Ramos (cell line): ENCODE data around the gene ADCY10.

ENCODE experiments used
- in situ Hi-C: fragments of 300-500 bp; cut with MboI; formaldehyde crosslinking; loops from one replicate; pipeline ENCODE4 v1.14.3; 2022; ENCODE audit warnings: low sequenced_read_pairs; ENCODE audit not compliant: unreplicated experiment

The ADCY10 gene, protein sequence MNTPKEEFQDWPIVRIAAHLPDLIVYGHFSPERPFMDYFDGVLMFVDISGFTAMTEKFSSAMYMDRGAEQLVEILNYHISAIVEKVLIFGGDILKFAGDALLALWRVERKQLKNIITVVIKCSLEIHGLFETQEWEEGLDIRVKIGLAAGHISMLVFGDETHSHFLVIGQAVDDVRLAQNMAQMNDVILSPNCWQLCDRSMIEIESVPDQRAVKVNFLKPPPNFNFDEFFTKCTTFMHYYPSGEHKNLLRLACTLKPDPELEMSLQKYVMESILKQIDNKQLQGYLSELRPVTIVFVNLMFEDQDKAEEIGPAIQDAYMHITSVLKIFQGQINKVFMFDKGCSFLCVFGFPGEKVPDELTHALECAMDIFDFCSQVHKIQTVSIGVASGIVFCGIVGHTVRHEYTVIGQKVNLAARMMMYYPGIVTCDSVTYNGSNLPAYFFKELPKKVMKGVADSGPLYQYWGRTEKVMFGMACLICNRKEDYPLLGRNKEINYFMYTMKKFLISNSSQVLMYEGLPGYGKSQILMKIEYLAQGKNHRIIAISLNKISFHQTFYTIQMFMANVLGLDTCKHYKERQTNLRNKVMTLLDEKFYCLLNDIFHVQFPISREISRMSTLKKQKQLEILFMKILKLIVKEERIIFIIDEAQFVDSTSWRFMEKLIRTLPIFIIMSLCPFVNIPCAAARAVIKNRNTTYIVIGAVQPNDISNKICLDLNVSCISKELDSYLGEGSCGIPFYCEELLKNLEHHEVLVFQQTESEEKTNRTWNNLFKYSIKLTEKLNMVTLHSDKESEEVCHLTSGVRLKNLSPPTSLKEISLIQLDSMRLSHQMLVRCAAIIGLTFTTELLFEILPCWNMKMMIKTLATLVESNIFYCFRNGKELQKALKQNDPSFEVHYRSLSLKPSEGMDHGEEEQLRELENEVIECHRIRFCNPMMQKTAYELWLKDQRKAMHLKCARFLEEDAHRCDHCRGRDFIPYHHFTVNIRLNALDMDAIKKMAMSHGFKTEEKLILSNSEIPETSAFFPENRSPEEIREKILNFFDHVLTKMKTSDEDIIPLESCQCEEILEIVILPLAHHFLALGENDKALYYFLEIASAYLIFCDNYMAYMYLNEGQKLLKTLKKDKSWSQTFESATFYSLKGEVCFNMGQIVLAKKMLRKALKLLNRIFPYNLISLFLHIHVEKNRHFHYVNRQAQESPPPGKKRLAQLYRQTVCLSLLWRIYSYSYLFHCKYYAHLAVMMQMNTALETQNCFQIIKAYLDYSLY (N-terminal part only)

DNA sequence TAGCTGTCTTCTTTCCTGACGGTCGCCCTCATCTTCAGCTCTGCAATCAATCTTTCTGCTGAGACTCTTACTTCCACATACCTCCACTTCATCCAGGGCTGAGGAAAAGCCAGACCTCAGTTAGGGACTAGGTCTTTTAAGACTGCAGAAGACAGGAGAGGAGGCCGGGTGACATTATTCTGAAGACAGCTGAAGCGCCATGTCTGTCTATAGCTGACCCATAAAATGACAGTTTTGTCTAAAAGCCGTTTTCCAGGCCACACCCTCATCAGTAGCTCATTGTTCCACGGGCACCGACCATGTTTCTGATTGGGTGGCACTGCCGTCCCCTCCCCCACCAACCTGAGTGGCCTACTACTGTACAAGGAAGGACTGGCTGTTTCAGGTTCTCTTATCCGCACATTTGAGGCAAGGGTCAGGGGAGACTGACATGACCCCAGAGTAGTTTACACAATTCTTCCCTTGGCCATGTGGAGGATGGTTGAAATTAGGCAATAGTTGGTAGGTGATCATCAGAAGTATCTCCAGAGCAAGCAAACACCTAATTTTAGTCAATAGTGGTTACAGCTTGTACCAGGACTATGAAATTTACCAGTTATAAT lies at the start of gene ADCY10:
Gene ADCY10 (minus strand): TSS at position 240 of the 602 bp plus-strand sequence. CDS start 8,994 bp downstream, outside the sequence.
- in situ Hi-C loops: no loop called here

GRCh38 chr1:167957710-167958109 lies 43.8 kb upstream of the ADCY10 start:
- in situ Hi-C loops: no loop called here

DNA sequence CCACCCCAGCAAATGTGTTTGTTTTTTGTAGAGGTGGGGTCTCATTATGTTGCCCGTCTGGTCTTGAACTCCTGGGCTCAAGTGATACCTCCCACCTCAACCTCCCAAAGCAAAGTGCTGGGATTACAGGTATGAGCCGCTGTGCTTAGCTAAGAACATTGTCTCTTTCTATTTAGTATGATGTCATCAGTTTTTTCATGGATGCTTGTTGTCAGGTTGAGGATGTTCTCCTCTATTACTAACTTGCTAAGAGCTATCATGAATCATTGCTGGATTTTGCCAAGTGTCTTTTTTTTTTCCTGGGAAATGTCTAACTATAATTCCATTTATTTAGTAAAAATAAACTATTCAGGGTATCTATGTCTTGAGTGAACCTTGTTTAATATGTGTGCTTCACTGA lies 42.0 kb upstream of the ADCY10 start:
- in situ Hi-C loops: no loop called here

DNA sequence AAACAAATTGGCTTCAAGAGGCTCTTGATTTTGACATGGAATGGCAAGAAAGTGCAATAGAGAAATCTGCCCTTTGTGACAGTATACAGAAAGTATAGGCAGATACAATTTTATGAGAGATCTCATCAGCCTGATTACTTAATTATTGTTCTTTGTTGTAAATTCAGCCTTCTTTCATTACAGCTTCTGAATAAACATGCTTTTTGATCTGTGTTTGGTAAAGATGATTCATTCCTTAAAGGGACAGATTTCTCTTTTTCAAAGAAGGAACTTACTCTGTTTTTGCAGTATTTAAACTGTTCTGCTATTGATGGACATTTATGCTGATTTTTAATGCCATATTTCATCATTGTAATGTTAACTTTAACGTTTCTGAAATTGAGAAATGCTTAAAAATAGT lies 36.6 kb upstream of the ADCY10 start:
- in situ Hi-C loops: no loop called here

- in situ Hi-C loops: no loop called here
Observed at GRCh38 chr1:167949785-167950184, 35.9 kb upstream of the ADCY10 start.

DNA sequence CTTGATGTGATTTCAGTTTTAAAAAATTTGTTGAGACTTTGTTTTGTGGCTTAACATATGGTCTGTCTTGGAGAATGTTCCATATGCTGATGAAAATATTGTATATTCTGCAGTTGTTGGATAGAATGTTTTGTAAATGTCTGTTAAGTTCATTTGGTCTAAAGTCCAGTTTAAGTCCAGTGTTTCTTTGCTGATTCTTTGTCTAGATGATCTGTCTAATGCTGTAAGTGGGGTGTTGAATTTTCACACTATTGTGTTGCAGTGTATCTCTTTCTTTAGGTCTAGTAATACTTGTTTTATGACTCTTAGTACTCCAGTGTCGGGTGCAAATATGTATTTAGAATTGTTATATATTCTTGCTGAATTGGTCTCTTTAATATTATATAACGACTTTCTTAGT lies 33.8 kb upstream of the ADCY10 start:
- in situ Hi-C loops: no loop called here

GRCh38 chr1:167943541-167943940 lies 29.6 kb upstream of the ADCY10 start:
- in situ Hi-C loops: no loop called here

GRCh38 chr1:167940264-167940663 lies 26.3 kb upstream of the ADCY10 start:
- in situ Hi-C loops: no loop called here

GRCh38 chr1:167938080-167938636 lies 24.2 kb upstream of the ADCY10 start:
- in situ Hi-C loops: no loop called here

DNA sequence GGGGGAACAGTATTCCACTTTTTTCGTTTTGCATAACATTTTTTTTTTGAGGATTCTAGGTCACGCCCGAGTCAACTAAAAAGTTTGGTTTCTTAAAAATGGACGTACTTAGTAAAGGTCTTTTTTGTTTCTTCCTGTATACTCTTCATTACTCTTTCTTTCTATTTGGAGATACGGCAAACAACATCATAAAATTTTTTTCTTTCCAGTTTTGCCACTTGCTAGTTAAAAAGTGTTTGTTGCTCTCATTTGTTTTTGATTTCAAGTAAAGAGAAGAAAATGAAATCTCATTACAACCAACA lies 23.7 kb upstream of the ADCY10 start:
- in situ Hi-C loops: no loop called here

- in situ Hi-C loops: no loop called here
Observed at GRCh38 chr1:167936930-167937708, 23.2 kb upstream of the ADCY10 start, which contains the start of gene MPC2. TSS of gene MPC2 (minus strand) at chr1:167937072. CDS start at chr1:167935841, 1,231 bp downstream.

DNA sequence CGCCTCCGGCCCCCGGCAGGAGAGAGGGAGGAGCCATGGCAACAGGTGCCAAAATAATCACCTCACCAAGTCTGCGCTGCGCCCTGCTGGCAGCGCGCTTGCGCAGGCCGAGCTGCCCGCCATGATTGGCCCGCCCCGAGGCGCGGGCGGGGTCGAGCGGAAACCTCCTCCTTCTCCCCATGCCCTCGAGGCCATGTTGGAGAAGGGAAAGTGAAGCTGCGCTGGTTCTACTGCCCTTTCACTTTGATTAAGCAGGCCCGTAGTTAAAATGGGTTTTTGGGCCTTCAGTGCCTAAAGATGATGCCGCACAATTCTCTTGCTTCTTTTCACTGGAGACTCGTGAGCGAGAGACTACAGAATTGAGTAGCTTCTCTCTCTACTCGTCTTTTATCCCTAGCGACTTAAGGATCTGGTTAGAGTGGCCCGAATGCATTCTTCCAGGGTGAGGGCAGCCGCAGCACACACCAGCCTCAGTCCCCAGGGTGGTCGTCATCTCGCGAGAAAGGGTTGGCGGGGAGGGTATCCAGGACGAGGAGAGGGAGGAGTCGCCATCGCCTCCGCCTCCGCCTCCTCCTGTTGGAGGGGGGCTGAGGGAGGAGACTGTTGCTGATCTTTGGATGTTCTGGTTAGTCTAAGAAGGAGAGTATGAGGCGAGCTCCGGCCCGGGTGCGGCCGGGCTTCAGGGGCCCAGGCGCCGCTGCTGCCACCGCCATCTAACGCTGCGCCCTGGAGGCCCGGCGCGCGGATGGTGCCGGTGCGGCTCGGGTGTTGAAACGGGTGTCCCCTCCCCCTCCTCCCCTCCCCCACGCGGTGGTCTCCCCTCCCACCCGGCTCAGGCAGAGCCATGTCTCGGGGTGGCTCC lies 22.4 kb upstream of the ADCY10 start, which contains the start of gene DCAF6:
Gene DCAF6 (plus strand): TSS at position 616 of the 862 bp plus-strand sequence. CDS start 229 bp downstream, at position 845.
- in situ Hi-C loops: no loop called here

DNA sequence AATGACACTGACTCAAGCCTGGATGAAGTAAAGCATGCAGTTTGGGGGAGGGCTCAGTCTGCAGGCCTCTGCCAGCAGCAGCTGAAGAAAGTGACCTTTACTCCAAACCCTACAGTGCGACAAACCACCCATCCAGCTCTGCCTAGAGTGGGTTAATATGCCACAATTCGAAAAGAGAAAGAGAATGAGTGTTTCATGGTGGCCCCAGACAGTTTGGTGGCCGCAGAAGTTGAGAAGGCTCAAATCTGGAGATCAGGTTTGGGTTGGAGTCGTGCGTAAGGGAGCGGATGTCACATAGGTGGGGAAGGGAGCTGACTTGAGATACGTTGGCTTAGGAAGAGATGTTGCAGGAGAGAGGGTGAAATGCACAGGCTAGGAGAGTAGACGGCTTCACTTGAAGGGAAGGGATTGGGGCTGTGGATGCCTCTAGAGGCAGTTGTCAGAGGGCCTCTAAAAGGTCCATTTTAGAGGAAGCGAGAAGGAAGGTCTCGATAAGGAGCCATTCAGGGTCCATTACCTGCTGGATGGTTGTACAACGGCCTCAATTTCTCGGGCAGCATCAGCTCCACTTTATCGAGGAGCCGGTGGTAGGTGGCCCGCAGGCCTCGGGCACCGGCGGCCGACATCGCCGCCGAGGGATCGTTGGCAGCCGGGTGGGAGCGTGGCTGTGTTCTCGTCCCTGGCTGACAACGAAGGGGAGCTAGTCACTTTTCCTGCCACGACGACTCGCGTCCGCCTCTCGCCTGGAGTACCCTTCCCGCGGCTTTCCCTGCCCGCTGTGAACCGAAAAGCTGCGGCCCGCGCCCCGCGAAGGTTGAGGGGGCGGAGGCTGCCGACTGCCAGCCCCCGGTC lies 21.5 kb upstream of the ADCY10 start:
- in situ Hi-C loops: no loop called here

DNA sequence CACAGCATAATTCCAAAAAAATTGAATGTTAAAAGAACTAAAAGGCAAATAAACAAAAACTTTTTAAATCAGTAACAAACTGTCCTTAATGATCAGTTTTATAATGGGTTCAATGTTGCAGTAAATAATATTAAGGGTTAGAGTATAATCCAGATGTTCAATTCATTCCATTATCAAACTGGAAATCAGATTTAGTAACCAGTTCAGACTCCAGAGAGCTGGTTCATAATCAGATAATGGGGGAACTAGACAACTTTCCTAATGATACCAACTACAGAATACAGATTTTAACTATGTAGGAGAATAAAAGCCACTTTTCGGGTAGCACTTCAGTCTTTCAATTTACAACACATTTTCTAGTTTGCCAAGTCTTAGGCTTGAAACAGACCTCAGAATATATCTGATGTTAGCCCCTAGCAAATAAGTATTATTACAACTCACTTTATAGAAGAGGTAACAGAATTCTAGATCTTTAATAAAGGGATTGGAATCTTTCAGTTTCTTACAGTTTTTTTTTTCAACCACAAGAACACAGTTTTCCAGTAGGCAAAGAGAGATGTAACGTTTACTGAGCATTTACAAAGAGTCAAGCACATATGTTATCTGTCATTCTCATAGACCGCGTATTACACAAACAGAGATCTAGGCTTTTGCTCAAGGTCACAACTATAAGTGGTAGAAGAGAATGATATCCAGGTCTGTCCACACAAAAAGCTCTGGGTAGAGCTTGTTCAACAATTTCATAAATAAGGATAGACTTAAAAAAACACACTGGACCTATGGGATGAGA lies 20.7 kb upstream of the ADCY10 start:
- in situ Hi-C loops: no loop called here

DNA sequence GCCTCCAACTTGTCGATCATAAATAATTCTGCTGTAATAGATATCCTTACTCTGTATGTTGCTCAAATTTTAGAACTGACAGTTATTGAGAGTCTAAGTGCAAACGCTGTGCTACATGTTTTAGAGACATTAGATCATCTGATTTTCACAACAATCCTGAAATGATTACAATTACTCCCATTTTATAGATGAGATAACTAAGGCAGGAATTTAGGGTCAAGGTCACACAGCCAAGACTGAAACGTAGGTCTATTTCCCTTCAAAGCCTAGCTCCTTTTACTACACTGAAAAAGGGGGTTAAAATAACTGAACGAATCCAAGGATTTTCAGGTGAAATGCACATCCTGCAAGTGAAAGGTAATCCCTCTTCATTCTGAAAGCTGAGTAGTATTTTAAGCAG lies 19.9 kb upstream of the ADCY10 start:
- in situ Hi-C loops: no loop called here

GRCh38 chr1:167929725-167930124 lies 15.8 kb upstream of the ADCY10 start:
- in situ Hi-C loops: no loop called here
